GM12878 (cell line): ENCODE data around the gene RAB33A. TPM values are rescaled to one million over a fixed set of nuclear protein-coding genes. Genes with fewer than 3 reads are reported as not detected.

Experiments used
- ATAC-seq: fragments of 200-7000 bp; cut with Tn5 transposase; 3 replicates; pipeline ENCODE4 v1.9.1; 2020; ENCODE audit warnings: mild to moderate bottlenecking, moderate library complexity
- BruUV-seq: library from RNA; stranded (reverse); fragments of 400-500 nt; replicated peaks from 2 replicates; lab custom pipeline; 2021; lab: Mats Ljungman, UMichigan
- CTCF ChIA-PET: fragments of 300-600 bp; sonication (Branson Sonifier 250); formaldehyde crosslinking; extraction: SDS; loops from one replicate; lab custom pipeline; 2021; ENCODE audit warnings: inconsistent platforms; lab: Yijun Ruan, JAX
- POLR2A ChIA-PET: fragments of 350-600 bp; formaldehyde crosslinking; extraction: SDS; loops from one replicate; lab custom pipeline; 2021; ENCODE audit warnings: inconsistent platforms; lab: Charles Lee
- RAD21 ChIA-PET: fragments of 300-600 bp; sonication (Branson Sonifier 250); formaldehyde crosslinking; loops from one replicate; lab custom pipeline; 2023; ENCODE audit warnings: antibody characterized with exemption; ENCODE audit not compliant: unreplicated experiment; lab: Charles Lee
- SMC1A ChIA-PET: fragments of 300-600 bp; sonication (Branson Sonifier 250); formaldehyde crosslinking; loops from one replicate; lab custom pipeline; 2023; ENCODE audit not compliant: unreplicated experiment, uncharacterized antibody; lab: Charles Lee
- DNase-seq: peaks from one replicate; pipeline ENCODE4 v3.0.0-alpha.2; 2011; ENCODE audit warnings: low read depth, low spot score
- FAIRE-seq: peaks from 3 replicates; lab custom pipeline; 2011; peaks lifted over from hg19 to GRCh38; lab: Jason Lieb, UNC
- H2AFZ ChIP-seq: 2 replicates; pipeline ENCODE4 v1.6.0; 2011; ENCODE audit warnings: low read depth, low read length, control low read depth; ENCODE audit not compliant: control insufficient read depth
- H3K27ac ChIP-seq: 2 replicates; pipeline ENCODE4 v1.5.1; 2011; ENCODE audit warnings: control low read depth; ENCODE audit not compliant: control insufficient read depth, insufficient read depth
- H3K27me3 ChIP-seq, 2 experiments: replicated peaks in 1 of 2; 2 replicates each; pipeline versions ENCODE4 v1.6.0 to v1.6.1; 2011; ENCODE audit warnings: low read length in 1 of 2; ENCODE audit not compliant: control insufficient read depth in 2 of 2, insufficient read depth in 2 of 2
- H3K36me3 ChIP-seq, 2 experiments: 2 replicates each; pipeline ENCODE4 v1.5.1; 2011; ENCODE audit warnings: low read length in 1 of 2; ENCODE audit not compliant: control insufficient read depth in 2 of 2, insufficient read depth in 2 of 2
- H3K4me1 ChIP-seq: 2 replicates; pipeline ENCODE4 v1.6.1; 2011; ENCODE audit warnings: mild to moderate bottlenecking, low read length, moderate library complexity, mixed read lengths; ENCODE audit not compliant: control insufficient read depth, insufficient read depth
- H3K4me2 ChIP-seq: 2 replicates; pipeline ENCODE4 v1.6.0; 2011; ENCODE audit warnings: control low read depth; ENCODE audit not compliant: control insufficient read depth, insufficient read depth
- H3K4me3 ChIP-seq: fragments of 200-600 bp; sonication (generic); 2 replicates; pipeline ENCODE4 v1.5.1; 2016
- H3K79me2 ChIP-seq: 2 replicates; pipeline ENCODE4 v1.6.0; 2011; ENCODE audit warnings: low read length; ENCODE audit not compliant: control insufficient read depth, insufficient read depth
- H3K9ac ChIP-seq: 2 replicates; pipeline ENCODE4 v1.8.0; 2011; ENCODE audit warnings: low read length, control low read depth, mixed read lengths; ENCODE audit not compliant: control insufficient read depth, insufficient read depth
- H3K9me3 ChIP-seq: replicated peaks from 3 replicates; pipeline ENCODE4 v1.5.1; 2011; ENCODE audit warnings: mild to moderate bottlenecking, low read length; ENCODE audit not compliant: control insufficient read depth, insufficient read depth
- H4K20me1 ChIP-seq: 2 replicates; pipeline ENCODE4 v1.6.0; 2011; ENCODE audit not compliant: control insufficient read depth, insufficient read depth
- ATF7 ChIP-seq: fragments of 450-650 bp; IDR thresholded peaks from 2 replicates; pipeline ENCODE4 v1.6.1; 2016; ENCODE audit warnings: low read depth, mild to moderate bottlenecking
- BCL11A ChIP-seq: IDR thresholded peaks from 2 replicates; pipeline ENCODE4 v1.6.1; 2011; ENCODE audit warnings: low read depth, low read length
- BRCA1 ChIP-seq: IDR thresholded peaks from 2 replicates; pipeline ENCODE4 v1.6.1; 2011; ENCODE audit warnings: low read depth, low read length, improper control_type of control experiment
- CHD4 ChIP-seq: fragments of 200-600 bp; sonication (generic); IDR thresholded peaks from 2 replicates; pipeline ENCODE4 v1.6.1; 2016; ENCODE audit warnings: mild to moderate bottlenecking
- LARP7 ChIP-seq: fragments of 450-650 bp; IDR thresholded peaks from 2 replicates; pipeline ENCODE4 v1.6.1; 2017; ENCODE audit warnings: mild to moderate bottlenecking
- RCOR1 ChIP-seq: conservative IDR thresholded peaks from 2 replicates; pipeline ENCODE4 v1.6.1; 2012; ENCODE audit warnings: low read depth, low read length, improper control_type of control experiment
- WGBS: methylation state at CpG from one replicate; pipeline ENCODE4 v1.1.6; 2016; ENCODE audit warnings: low lambda C conversion rate; ENCODE audit not compliant: insufficient replicate concordance, insufficient coverage; ENCODE audit errors: missing lambda C conversion rate; 5-methylcytosine and 5-hydroxymethylcytosine counted together
- in situ Hi-C: fragments of 300-500 bp; cut with MboI; formaldehyde crosslinking; loops from 9 replicates; pipeline ENCODE4 v1.14.3; 2018; ENCODE audit warnings: mixed read lengths
- intact Hi-C: fragments of 100-400 bp; cut with micrococcal nuclease; formaldehyde crosslinking; loops from one replicate; pipeline ENCODE4 v1.14.2; 2022; ENCODE audit not compliant: unreplicated experiment
- polyA plus RNA-seq, 11 experiments: library from polyadenylated mRNA; depleted of rRNA in 4 of 11; unstranded in 6 of 11; stranded (reverse) in 5 of 11; fragments of >200 nt; fragmentation: Nextera tagmentation in 4 of 11; fragmentation: Illumina TruSeq in 1 of 11; extraction: Ambion mirVana in 4 of 11; extraction: Trizol in 1 of 11; gene quantifications; 1 replicate in 1 of 11; 2 replicates in 10 of 11; pipeline versions ENCODE4 v1.2.1 to v1.2.3, GENCODE V29; 2011 to 2016; ENCODE audit warnings: inconsistent platforms in 2 of 11, missing spikeins in 2 of 11, low read depth in 1 of 11
- total RNA-seq, 4 experiments: library from RNA; depleted of rRNA in 3 of 4; stranded (reverse); fragments of >200 nt in 3 of 4; fragmentation: Illumina TruSeq in 1 of 4; extraction: Trizol in 1 of 4; gene quantifications; 2 replicates each; pipeline versions ENCODE4 v1.2.1 to v1.2.3, GENCODE V29; 2013 to 2021
- TF ChIP-seq, protein P1 (sequence below): fragments of 150-350 bp; IDR thresholded peaks from 2 replicates; pipeline ENCODE4 v1.6.1; 2014; ENCODE audit warnings: mild to moderate bottlenecking, low read depth, low read length
- TF ChIP-seq, protein P2 (sequence below): IDR thresholded peaks from 2 replicates; pipeline ENCODE4 v1.6.1; 2012; ENCODE audit warnings: low read depth, low read length, improper control_type of control experiment
- TF ChIP-seq, protein P3 (sequence below): IDR thresholded peaks from 2 replicates; pipeline ENCODE4 v1.6.1; 2012; ENCODE audit warnings: mild to moderate bottlenecking, low read depth, low read length
- TF ChIP-seq, protein P4 (sequence below): fragments of 450-650 bp; conservative IDR thresholded peaks from 2 replicates; pipeline ENCODE4 v1.6.1; 2017; ENCODE audit warnings: mild to moderate bottlenecking, moderate library complexity

Gene RAB33A
- total and polyA plus RNA-seq, 10 of the 15 experiments (the other 5 are each of a cell fraction or from before 2014, with no cell fraction given), result 6.3 to 67.3 (median 33.4) TPM

DNA sequence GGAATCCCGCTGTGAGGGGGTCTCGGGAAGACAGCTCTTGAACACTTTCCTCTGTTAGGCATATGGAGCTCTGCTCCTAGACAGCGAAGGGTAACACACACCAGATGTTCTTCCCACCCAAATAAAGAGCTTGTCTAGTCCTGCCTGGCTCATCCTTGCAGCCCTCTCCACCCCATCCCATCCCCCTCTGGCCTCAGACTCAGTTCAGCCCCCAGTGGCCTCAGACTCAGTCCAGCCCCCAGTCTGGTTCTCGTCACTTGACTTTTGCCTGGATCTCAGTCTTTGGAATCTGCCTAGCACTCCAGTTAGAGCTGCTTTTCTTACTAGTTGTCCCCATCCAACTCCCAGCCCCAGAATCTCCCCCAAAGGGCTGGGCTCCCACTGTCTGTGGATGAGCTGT, 14.9 kb downstream of the RAB33A start:
- H3K4me1 ChIP-seq, result peaks cover 7% of the 10 kb centered on the region
- no peak overlapping the region for H3K9ac ChIP-seq
- ChIA-PET POLR2A (interaction anchor here (0.7 to 2.1 kb wide), 3 partner anchors 11 to 163 kb away, joined by 5 to 8 read pairs (median 6); no protein-coding TSS in a partner anchor), SMC1A (interaction anchor here (0.9 to 9.3 kb wide), 3 partner anchors 11 to 126 kb away, joined by 3 to 69 read pairs (median 4); no protein-coding TSS in a partner anchor)
- no peaks in the 10 kb centered on the region; the same call in 2 of the 3 replicates for H3K9me3 ChIP-seq
- 71% methylated on average over 4 of the region's 4 CpGs for WGBS
- H4K20me1 ChIP-seq, result no peaks in the 10 kb centered on the region
- 0 out of 4 replicates have a peak, but pooled peaks cover 0 to 3% of the 10 kb centered on the region in 2 experiments for H3K36me3 ChIP-seq
- no peak overlapping the region for H2AFZ ChIP-seq
- DNase-seq, result no peak
- H3K4me3 ChIP-seq, result no peak overlapping the region
- FAIRE-seq, result no peak
- TF ChIP-seq BCL11A (no peak), CHD4 (no peak), LARP7 (no peak), RCOR1 (no peak), BRCA1 (no peak), ATF7 (no peak)
- TF ChIP-seq, protein P1, sequence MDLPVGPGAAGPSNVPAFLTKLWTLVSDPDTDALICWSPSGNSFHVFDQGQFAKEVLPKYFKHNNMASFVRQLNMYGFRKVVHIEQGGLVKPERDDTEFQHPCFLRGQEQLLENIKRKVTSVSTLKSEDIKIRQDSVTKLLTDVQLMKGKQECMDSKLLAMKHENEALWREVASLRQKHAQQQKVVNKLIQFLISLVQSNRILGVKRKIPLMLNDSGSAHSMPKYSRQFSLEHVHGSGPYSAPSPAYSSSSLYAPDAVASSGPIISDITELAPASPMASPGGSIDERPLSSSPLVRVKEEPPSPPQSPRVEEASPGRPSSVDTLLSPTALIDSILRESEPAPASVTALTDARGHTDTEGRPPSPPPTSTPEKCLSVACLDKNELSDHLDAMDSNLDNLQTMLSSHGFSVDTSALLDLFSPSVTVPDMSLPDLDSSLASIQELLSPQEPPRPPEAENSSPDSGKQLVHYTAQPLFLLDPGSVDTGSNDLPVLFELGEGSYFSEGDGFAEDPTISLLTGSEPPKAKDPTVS, result no peak
- TF ChIP-seq, protein P2, sequence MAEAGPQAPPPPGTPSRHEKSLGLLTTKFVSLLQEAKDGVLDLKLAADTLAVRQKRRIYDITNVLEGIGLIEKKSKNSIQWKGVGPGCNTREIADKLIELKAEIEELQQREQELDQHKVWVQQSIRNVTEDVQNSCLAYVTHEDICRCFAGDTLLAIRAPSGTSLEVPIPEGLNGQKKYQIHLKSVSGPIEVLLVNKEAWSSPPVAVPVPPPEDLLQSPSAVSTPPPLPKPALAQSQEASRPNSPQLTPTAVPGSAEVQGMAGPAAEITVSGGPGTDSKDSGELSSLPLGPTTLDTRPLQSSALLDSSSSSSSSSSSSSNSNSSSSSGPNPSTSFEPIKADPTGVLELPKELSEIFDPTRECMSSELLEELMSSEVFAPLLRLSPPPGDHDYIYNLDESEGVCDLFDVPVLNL, result no peak
- TF ChIP-seq, protein P3, sequence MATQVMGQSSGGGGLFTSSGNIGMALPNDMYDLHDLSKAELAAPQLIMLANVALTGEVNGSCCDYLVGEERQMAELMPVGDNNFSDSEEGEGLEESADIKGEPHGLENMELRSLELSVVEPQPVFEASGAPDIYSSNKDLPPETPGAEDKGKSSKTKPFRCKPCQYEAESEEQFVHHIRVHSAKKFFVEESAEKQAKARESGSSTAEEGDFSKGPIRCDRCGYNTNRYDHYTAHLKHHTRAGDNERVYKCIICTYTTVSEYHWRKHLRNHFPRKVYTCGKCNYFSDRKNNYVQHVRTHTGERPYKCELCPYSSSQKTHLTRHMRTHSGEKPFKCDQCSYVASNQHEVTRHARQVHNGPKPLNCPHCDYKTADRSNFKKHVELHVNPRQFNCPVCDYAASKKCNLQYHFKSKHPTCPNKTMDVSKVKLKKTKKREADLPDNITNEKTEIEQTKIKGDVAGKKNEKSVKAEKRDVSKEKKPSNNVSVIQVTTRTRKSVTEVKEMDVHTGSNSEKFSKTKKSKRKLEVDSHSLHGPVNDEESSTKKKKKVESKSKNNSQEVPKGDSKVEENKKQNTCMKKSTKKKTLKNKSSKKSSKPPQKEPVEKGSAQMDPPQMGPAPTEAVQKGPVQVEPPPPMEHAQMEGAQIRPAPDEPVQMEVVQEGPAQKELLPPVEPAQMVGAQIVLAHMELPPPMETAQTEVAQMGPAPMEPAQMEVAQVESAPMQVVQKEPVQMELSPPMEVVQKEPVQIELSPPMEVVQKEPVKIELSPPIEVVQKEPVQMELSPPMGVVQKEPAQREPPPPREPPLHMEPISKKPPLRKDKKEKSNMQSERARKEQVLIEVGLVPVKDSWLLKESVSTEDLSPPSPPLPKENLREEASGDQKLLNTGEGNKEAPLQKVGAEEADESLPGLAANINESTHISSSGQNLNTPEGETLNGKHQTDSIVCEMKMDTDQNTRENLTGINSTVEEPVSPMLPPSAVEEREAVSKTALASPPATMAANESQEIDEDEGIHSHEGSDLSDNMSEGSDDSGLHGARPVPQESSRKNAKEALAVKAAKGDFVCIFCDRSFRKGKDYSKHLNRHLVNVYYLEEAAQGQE, result no peak
- TF ChIP-seq, protein P4, sequence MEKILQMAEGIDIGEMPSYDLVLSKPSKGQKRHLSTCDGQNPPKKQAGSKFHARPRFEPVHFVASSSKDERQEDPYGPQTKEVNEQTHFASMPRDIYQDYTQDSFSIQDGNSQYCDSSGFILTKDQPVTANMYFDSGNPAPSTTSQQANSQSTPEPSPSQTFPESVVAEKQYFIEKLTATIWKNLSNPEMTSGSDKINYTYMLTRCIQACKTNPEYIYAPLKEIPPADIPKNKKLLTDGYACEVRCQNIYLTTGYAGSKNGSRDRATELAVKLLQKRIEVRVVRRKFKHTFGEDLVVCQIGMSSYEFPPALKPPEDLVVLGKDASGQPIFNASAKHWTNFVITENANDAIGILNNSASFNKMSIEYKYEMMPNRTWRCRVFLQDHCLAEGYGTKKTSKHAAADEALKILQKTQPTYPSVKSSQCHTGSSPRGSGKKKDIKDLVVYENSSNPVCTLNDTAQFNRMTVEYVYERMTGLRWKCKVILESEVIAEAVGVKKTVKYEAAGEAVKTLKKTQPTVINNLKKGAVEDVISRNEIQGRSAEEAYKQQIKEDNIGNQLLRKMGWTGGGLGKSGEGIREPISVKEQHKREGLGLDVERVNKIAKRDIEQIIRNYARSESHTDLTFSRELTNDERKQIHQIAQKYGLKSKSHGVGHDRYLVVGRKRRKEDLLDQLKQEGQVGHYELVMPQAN, result no peak
- TF ChIP-seq, all 136 proteins: peak for 0
- Histone ChIP-seq H3K27ac (no peak overlapping the region), H3K4me2 (no peak overlapping the region), H3K79me2 (no peaks in the 10 kb centered on the region), H3K27me3 (no peaks in the 10 kb centered on the region)
- BruUV-seq, result no TSS peak
- RAD21 ChIA-PET, result interaction anchor here (1.3 to 1.8 kb wide), 4 partner anchors 10 to 126 kb away, joined by 5 to 7 read pairs (median 6); no protein-coding TSS in a partner anchor
- intact Hi-C loops, result no loop called here
- in situ Hi-C loops, result loop anchor here (25.0 kb wide), 1 partner anchor 574 kb away; no protein-coding TSS in a partner anchor
- no peak for ATAC-seq
- CTCF ChIA-PET, result interaction anchor here (0.8 to 1.5 kb wide), 8 partner anchors 10 to 261 kb away, joined by 3 to 11 read pairs (median 3); no protein-coding TSS in a partner anchor
